ENCODE results near the gene SPNS3. TPM values are rescaled to one million over a fixed set of nuclear protein-coding genes. Genes with fewer than 3 reads are reported as not detected.

Gene SPNS3
- total and polyA plus RNA-seq, 2 donors (not counting 1 experiment from before 2014, with no cell fraction given), result 0.44 to 0.52 TPM

DNA sequence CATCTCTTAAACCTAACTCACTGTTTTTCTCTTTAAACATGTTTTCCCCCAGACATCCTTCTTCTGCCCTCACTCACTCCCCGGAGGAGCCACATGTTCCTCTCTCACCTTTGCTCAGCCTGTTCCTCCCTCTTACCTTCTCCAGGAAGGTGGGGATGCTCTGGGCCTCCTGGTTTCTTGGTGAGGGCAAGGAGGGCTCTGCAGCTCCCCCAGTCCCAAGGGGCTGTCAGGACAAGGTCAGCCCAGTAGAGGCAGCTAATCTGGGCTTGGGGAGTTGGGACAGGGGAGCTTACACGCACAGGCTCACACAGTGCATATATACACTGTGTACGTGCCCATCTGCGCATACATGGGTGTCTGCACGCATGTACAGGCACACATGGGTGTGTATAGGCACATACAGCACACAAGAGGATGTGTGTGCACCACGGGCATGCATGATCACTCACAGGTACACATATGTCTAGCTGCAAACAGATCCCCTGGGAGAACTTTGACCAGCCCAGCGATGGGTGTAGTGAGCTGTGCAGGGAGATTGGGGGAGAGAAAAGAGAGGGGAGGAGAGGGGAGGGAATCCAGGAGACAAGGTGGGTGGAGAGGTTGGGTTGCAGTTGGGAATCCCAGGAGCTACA, 28.6 kb upstream of the SPNS3 start:
- Histone ChIP-seq H3K9me3 (ENCODE audit: control extremely low read depth in 1 of 3, control insufficient read depth in 2 of 3, insufficient read depth in 1 of 3, low read length in 2 of 3) (no peaks in the 10 kb centered on the region), H3K27me3 (replicated peaks in 1 of 4; ENCODE audit: control extremely low read depth in 1 of 4, control insufficient read depth in 3 of 4, insufficient read depth in 4 of 4, low read length in 3 of 4) (no peaks in the 10 kb centered on the region), H3K4me3 (ENCODE audit: control extremely low read depth in 1 of 5, extremely low read depth in 1 of 5, insufficient read depth in 1 of 5, low read depth in 2 of 5, low read length in 4 of 5) (no peak overlapping the region), H3K4me2 (replicated peaks; ENCODE audit: low read depth, low read length, poor library complexity, severe bottlenecking) (peak overlapping the region; percentile 17), H3K4me1 (ENCODE audit: control insufficient read depth in 2 of 2, insufficient read depth in 2 of 2, low read length in 2 of 2) (peaks cover 6 to 7% of the 10 kb centered on the region in 2 donors), H4K20me1 (ENCODE audit: control insufficient read depth, insufficient read depth, low read length, poor library complexity, severe bottlenecking) (no peaks in the 10 kb centered on the region), H3K79me2 (ENCODE audit: control insufficient read depth, insufficient read depth, low read length) (no peaks in the 10 kb centered on the region), H3K27ac (ENCODE audit: low read length in 2 of 2) (no peak overlapping the region), H3K36me3 (replicated peaks in 1 of 2; ENCODE audit: control extremely low read depth in 1 of 2, control insufficient read depth in 1 of 2, extremely low read depth in 1 of 2, insufficient read depth in 2 of 2, low read length in 1 of 2) (no peaks in the 10 kb centered on the region), H3K9ac (ENCODE audit: low read length) (no peak overlapping the region), H2AFZ (ENCODE audit: insufficient read depth, low read depth, low read length, poor library complexity, severe bottlenecking) (no peak overlapping the region)
- WGBS (ENCODE audit: insufficient coverage), result 73% methylated on average over 6 of the region's 7 CpGs
- H3K4me3 Mint-ChIP-seq, result no peak overlapping the region
- no peaks in the 10 kb centered on the region for H3K27me3 Mint-ChIP-seq
- H3K4me1 Mint-ChIP-seq, result peaks cover 6% of the 10 kb centered on the region
- peak; percentile 47 for ATAC-seq (ENCODE audit: low read depth)
- ChIA-PET POLR2A (interaction anchor here (1.3 kb wide), 1 partner anchor 39 kb away, joined by 6 read pairs; the partner anchor contains the start of gene UBE2G1), CTCF (interaction anchor here (0.6 to 4.7 kb wide), 5 partner anchors 27 to 189 kb away, joined by 3 to 25 read pairs (median 4); no protein-coding TSS in a partner anchor)
- TF ChIP-seq CTCF (IDR thresholded peaks at IDR 0.05) (no peak), EZH2 (IDR thresholded peaks at IDR 0.05; ENCODE audit: borderline replicate concordance, insufficient read depth, low read depth, low read length, poor library complexity, severe bottlenecking) (no peak)
- intact Hi-C loops (cut with micrococcal nuclease), result no loop called here
- DNase-seq, result peak; percentile 29
- peak overlapping the region; percentile 74 for H3K27ac Mint-ChIP-seq
- no peaks in the 10 kb centered on the region for H3K9me3 Mint-ChIP-seq (ENCODE audit: insufficient read depth)

GRCh38 chr17:4405699-4406098, 28.0 kb upstream of the SPNS3 start:
- intact Hi-C loops (cut with micrococcal nuclease), result no loop called here
- TF ChIP-seq EZH2 (IDR thresholded peaks at IDR 0.05; ENCODE audit: borderline replicate concordance, insufficient read depth, low read depth, low read length, poor library complexity, severe bottlenecking), result no peak
- TF ChIP-seq CTCF (IDR thresholded peaks at IDR 0.05), result no peak
- ATAC-seq (ENCODE audit: low read depth), result no peak
- WGBS (ENCODE audit: insufficient coverage), result 97% methylated on average over 4 of the region's 5 CpGs
- no peaks in the 10 kb centered on the region for H3K27me3 ChIP-seq (replicated peaks in 1 of 4; ENCODE audit: control extremely low read depth in 1 of 4, control insufficient read depth in 3 of 4, insufficient read depth in 4 of 4, low read length in 3 of 4)
- Mint-ChIP-seq H3K4me1 (peaks cover 6% of the 10 kb centered on the region), H3K4me3 (no peak overlapping the region), H3K9me3 (ENCODE audit: insufficient read depth) (no peaks in the 10 kb centered on the region), H3K27ac (no peak overlapping the region), H3K27me3 (no peaks in the 10 kb centered on the region)
- POLR2A ChIA-PET, result interaction anchor here (1.3 kb wide), 1 partner anchor 40 kb away, joined by 6 read pairs; the partner anchor contains the start of gene UBE2G1
- CTCF ChIA-PET, result interaction anchor here (0.6 to 4.7 kb wide), 5 partner anchors 27 to 190 kb away, joined by 3 to 25 read pairs (median 4); no protein-coding TSS in a partner anchor
- no peak overlapping the region for H2AFZ ChIP-seq (ENCODE audit: insufficient read depth, low read depth, low read length, poor library complexity, severe bottlenecking)
- H4K20me1 ChIP-seq (ENCODE audit: control insufficient read depth, insufficient read depth, low read length, poor library complexity, severe bottlenecking), result no peaks in the 10 kb centered on the region
- peaks cover 6 to 7% of the 10 kb centered on the region in 2 donors for H3K4me1 ChIP-seq (ENCODE audit: control insufficient read depth in 2 of 2, insufficient read depth in 2 of 2, low read length in 2 of 2)
- no peak overlapping the region for H3K27ac ChIP-seq (ENCODE audit: low read length in 2 of 2)
- no peak overlapping the region for H3K9ac ChIP-seq (ENCODE audit: low read length)
- DNase-seq, result no peak
- no peaks in the 10 kb centered on the region for H3K9me3 ChIP-seq (ENCODE audit: control extremely low read depth in 1 of 3, control insufficient read depth in 2 of 3, insufficient read depth in 1 of 3, low read length in 2 of 3)
- H3K4me2 ChIP-seq (replicated peaks; ENCODE audit: low read depth, low read length, poor library complexity, severe bottlenecking), result peak overlapping the region; percentile 17
- H3K4me3 ChIP-seq (ENCODE audit: control extremely low read depth in 1 of 5, extremely low read depth in 1 of 5, insufficient read depth in 1 of 5, low read depth in 2 of 5, low read length in 4 of 5), result no peak overlapping the region
- H3K36me3 ChIP-seq (replicated peaks in 1 of 2; ENCODE audit: control extremely low read depth in 1 of 2, control insufficient read depth in 1 of 2, extremely low read depth in 1 of 2, insufficient read depth in 2 of 2, low read length in 1 of 2), result no peaks in the 10 kb centered on the region
- no peaks in the 10 kb centered on the region for H3K79me2 ChIP-seq (ENCODE audit: control insufficient read depth, insufficient read depth, low read length)

Measured in B cell (primary cell).